GM21515 (cell line): ENCODE results near the gene PEX16.
A peak's percentile ranks its signal among the peaks of the same experiment; 100 is the strongest.

ENCODE experiments used
- ATAC-seq: cut with Tn5 transposase; IDR thresholded peaks from one replicate; pipeline ENCODE4 v1.9.1; 2021; ENCODE audit not compliant: unreplicated experiment

PEX16 gene

DNA sequence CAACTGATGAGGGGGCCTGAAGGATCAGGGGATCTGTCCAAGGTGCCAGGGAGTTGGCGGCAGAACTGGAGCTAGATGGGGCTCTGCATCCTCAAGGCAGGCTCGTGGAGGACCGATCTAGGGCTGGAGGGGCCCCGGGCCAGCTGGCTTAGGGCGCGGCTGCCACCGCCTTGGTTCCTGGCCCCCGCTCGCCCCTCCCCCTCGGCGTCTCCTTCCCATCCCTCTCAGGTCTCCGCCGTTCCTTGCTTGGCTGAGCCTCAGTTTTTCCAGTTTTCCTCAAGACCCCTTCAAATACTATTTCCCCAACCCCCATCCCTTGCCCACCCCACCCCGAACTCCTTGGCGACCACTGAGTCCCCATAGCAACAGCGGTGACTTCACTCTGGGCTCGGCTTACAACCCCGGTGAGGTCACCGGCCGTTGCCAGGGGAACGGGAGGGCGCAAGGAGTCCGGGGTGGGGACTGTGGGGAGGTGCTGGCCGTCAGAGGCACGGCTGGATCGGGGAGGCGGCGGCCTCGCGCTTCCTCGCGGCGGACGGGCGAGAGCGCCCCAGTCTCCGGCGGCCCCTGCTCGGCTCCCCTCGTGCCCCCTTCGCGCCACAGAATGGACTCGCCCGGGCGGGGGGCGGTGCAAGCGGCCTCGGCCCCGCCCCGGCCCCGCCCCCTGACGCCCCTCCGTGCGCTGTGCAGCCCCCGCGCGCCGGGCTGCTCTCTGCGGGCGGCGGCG lies 18.1 kb downstream of the PEX16 start:
- peak; percentile 49 for ATAC-seq

DNA sequence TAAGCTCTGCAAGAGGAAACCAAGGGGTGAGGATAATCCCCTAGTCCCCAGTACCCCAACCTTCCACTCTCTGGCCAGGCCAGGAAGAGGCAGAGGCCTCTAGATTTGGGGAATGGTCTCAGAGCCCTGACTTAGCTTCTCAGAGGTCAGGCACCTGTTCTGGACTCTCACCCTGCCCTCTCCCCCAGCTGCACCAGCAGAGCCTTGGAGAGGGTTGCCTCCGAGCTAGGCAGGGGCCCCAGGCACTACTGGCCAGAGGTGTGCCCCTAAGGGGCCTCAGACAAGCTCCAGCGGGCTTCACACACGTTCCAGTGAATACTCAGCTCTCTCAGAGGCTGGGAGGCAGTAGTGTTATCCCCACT lies 18.6 kb downstream of the PEX16 start:
- ATAC-seq, result no peak

- no peak for ATAC-seq
Observed at GRCh38 chr11:45897556-45897955, 20.1 kb downstream of the PEX16 start.

- no peak for ATAC-seq
Observed at GRCh38 chr11:45896422-45896984, 21.2 kb downstream of the PEX16 start.

DNA sequence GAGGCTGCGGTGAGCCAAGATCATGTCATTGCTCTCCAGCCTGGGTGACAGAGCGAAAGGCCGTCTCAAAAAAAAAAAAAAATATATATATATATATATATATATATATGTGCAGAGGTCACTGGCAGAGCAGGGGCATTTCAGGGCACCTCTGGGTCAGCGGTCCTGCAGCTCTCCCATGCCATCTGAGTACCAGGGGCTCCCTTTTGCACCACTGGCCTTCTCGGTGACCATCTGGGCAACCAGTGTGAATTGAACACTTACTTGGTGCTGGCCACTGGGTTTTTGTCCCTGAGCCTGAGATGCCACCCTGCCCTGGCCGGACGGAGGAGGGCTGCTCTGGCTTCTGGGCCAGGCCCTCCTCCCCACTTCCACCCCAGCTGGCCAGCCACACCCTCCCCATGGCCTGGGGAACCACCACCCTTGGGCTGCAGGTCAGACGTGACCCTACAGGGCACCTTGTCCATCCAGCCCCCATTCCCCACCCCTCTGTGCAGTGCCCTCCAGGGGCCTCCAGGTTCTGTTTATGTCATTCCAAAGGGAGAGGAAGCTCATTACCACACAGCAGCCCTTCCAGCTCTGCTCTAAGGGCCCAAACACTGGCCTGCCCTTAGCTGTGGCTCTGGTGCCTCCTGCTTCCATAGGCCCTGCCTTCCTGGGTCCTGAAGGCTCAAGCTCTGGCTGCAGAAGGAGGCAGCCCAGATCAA lies 22.0 kb downstream of the PEX16 start:
- ATAC-seq, result no peak

- no peak for ATAC-seq
Observed at GRCh38 chr11:45894555-45895247, 23.0 kb downstream of the PEX16 start.

DNA sequence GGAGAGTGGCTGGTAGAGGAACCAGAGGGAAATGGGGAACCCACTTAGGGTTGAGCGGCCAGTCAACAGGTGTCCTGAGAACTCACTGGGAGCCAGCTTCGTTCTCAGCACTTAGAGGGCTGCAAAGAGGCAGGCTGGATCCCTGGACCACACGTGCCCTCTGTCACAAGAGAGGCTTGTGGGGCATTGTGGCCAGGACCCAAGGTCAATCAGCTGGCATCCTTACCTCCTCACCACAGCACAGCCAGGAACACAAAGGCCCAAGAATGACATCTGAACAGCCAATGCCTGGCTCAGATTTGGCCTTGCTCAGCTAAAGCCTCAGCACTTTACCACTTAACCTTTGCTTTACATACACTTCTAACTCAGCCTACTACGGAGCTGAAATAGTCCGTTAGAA lies 24.8 kb downstream of the PEX16 start:
- ATAC-seq, result no peak

GRCh38 chr11:45890886-45891550 lies 26.7 kb downstream of the PEX16 start:
- ATAC-seq, result no peak

GRCh38 chr11:45889966-45890365 lies 27.7 kb downstream of the PEX16 start:
- no peak for ATAC-seq

DNA sequence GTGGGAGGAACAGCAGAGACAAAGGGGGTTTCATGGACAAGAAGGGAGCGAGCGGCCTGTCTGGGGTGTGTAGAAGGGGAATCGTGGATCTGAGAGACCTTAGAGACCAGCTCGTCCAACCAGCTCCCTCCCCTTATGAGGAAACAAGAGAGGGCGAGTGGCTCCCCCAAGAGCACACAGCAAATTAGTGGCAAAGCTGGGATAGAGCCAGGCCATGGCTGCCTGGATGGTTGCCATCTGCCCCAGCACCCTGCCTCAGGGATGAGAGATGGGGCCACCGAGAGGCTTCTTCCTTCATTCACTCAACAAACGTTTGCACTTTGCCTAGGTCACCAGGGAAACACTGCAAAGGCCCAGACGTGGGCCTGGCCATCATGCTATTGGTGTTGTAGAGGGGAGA lies 28.1 kb downstream of the PEX16 start:
- no peak for ATAC-seq

DNA sequence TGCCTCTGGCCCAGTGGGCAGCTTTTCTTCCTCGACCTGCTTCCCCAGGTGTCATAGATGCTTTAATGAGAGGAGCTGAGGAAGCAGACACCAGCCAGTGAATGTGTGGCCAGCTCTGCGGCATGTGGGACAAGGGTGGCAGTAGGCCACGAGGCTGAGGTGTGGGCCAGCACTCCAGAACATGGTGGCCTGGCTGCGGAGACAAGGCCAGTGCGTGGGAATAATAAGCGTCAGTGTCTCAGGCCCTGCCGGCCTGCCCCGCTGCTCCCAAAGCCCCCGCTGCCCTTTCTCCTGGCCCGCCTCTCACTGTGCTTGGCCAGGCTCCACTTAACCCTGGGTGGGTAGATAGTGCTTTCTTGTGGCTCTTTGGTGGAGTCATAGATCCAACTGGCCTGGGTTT lies 30.1 kb downstream of the PEX16 start:
- ATAC-seq, result no peak

- ATAC-seq, result no peak
Observed at GRCh38 chr11:45886816-45887520, 30.7 kb downstream of the PEX16 start.

DNA sequence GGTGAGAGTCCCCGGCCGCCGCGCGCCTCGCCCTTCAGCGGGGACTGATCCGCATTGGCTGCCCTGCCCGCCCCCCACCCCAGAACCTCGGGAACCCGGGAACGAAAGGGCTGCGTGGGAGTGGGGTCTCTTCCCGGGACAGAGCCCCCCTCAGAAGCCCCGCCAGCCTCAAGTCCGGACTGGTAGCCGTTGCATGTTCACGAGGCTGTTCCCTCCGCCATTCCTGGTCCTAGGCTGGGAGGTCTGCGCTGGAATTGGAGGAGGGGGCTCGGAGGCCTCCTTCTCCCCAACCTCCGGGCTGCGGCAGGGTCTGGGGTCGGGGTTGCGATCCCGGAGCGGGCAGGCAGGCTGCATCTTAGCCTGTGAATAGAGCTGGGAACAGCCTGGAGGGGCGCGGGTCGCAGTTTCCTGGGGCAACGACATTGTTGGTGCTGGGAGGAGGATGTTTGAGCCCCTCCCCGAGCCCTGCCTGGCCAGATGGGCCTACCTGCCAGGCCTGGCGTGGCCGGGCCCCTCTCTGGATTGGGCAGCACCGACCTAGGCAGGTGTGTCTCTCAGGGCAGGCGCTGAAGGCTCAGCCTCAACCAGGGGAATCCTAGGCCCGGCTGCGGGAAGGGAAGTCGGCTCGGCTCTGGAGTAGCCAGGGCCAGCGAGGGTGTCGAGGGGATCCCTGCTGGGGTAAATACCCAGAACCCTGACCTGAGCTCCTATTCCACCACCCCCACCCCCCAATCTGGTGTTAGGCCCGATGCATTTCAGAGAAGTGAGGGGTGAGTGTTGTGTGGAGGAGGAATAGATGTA lies 31.6 kb downstream of the PEX16 start:
- ATAC-seq, result no peak

DNA sequence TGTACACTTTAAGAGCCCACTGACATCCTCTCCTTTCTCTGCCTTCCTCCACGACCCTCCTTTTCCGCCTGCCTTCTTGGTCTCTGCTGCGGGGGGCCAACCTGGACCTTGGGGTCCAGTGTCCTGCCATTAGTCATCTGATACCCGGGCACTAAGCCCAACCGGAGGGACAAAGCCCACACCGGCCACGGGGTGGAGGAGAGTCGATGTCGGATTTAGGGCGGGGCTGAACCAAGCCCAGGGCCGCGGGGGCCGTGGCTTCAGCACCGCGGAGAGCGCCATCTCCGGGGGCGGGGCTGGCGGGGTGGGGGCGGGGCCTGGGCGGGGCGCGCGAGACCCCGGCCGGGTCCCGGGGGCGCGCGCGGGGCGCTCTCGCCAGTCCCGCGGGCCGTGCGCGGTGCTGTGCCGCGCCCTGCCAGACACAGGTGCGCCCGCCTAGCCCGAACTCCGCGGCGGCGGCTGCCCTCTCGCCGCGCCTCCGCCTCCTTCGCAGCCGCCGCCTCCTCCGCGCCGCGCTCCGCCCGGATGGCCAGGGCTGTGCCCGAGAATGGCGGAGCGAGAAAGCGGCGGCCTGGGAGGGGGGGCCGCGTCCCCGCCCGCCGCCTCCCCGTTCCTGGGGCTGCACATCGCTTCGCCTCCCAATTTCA lies 32.3 kb downstream of the PEX16 start, which contains the start of gene MAPK8IP1:
MAPK8IP1 (plus strand) TSS at position 378 of the 647 bp plus-strand sequence; CDS start at position 548, 170 bp downstream.
- peak; percentile 67 for ATAC-seq

- no peak for ATAC-seq
Observed at GRCh38 chr11:45884596-45885185, 33.0 kb downstream of the PEX16 start.

DNA sequence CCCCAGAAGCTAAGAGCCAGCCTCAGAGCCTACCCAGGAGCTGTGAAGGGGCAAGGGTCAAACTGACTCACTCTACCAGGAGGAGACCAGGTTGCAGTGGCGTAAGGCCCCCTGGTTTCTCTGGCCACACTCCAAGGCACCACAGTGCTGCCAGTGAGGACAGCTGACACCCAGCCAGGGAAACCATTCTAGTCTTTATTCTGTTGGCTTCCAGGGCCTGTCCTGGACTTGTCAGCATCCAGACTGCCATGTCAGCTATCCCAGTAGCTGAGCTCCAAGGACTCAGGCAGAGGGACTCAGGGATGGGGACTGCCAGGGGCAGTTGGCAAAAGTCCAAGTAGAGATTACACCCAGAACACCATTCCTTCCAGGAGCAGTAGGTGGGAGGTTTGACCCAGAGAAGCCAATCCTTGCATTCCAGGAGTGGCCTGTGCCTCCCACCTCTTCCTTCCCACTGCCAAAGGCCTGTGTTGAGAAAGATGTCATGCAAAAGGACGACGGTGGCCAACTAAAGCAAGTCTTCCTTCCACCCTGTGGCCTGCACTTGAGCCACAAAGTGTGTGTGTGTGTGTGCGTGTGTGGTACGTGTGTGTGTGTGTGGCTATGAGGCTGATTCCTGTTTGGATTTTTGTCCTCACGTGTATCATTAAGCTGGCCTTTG lies 35.8 kb downstream of the PEX16 start:
- no peak for ATAC-seq

DNA sequence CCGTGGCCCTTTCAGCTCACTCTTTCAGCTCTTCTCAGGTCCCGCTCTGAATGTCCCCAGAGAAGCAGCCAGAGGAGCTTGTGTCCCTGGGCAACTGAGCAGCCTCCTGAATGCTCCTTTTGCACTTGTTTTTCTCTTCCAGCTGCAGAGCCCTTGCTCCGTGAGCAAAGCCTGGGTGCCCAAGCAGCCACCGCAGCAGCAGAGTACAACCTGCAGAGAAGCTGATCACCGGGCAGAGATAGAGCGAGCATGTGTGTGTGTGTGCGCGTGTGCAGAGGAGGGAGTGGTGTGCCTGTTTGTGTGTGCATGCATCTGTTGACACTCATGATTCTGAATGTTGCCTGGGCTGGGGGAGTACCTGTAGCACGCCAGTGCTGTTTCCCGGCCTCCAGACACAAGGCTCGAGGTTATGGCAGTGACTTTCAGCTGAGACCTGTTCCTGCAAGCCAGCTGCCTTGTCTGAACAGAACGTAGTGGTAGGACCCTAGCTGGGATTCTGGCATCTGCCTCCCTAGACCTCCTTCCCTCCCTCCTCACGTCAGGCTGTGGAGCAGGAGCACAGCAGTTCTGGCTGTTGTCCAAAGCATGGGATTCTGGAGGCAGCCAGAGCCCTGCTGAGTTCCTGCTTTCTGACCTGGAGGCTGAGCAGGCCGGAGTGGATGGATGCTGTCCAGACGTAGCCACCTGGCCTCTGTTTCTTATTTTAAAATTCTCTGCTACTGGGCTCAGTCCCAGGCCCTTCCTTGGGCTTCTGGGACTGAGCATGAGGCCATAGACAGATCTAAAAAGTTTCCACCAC lies 36.7 kb downstream of the PEX16 start:
- no peak for ATAC-seq
